Tibial nerve (tissue), 3 donors: Measurements from ENCODE around the gene SLC6A13.

ENCODE experiments used
- CTCF ChIP-seq, 5 experiments: fragments of 200-600 bp in 3 of 5; fragments of 450-650 bp in 2 of 5; sonication (generic) in 3 of 5; IDR thresholded peaks; one replicate each; pipeline ENCODE4 v1.5.1; 2016 to 2019; ENCODE audit warnings: antibody characterized with exemption in 5 of 5, mild to moderate bottlenecking in 3 of 5, moderate library complexity in 2 of 5
- POLR2A ChIP-seq, 2 donors: fragments of 450-650 bp; IDR thresholded peaks; one replicate each; pipeline ENCODE4 v1.6.1; 2017; ENCODE audit warnings: antibody characterized with exemption in 2 of 2, mild to moderate bottlenecking in 2 of 2, moderate library complexity in 2 of 2

- TF ChIP-seq CTCF (IDR thresholded peaks at IDR 0.05): no peak
- no peak for TF ChIP-seq POLR2A (IDR thresholded peaks at IDR 0.05)
These were observed 22.1 kb downstream of the SLC6A13 start for GRCh38 chr12:240566-240965.
